Common myeloid progenitor, CD34-positive (primary cell): Measurements from ENCODE around the gene RCCD1. TPM values are rescaled to one million over a fixed set of nuclear protein-coding genes. Genes with fewer than 3 reads are reported as not detected.
A peak's percentile ranks its signal among the peaks of the same experiment; 100 is the strongest.

Experiments used
- CTCF ChIA-PET: fragments of 350-600 bp; sonication (Branson Sonifier 250); formaldehyde crosslinking; loops from one replicate; lab custom pipeline; 2021; ENCODE audit warnings: antibody characterized with exemption; lab: Charles Lee
- POLR2A ChIA-PET: fragments of 350-600 bp; sonication (Branson Sonifier 250); formaldehyde crosslinking; loops from one replicate; lab custom pipeline; 2021; ENCODE audit warnings: antibody characterized with exemption; lab: Charles Lee
- DNase-seq, 3 donors: peaks; one replicate each; pipeline versions ENCODE4 v3.0.0 to v3.0.0-alpha.2; 2013
- H3K27ac ChIP-seq, 2 experiments: 1 replicate in 1 of 2; 2 replicates in 1 of 2; pipeline ENCODE4 v1.7.0; 2013; ENCODE audit warnings: inconsistent platforms in 2 of 2, low read length in 2 of 2, mild to moderate bottlenecking in 2 of 2, low read depth in 1 of 2, moderate library complexity in 1 of 2; ENCODE audit not compliant: severe bottlenecking in 2 of 2, insufficient read depth in 1 of 2, poor library complexity in 1 of 2
- H3K27me3 ChIP-seq, 5 experiments: replicated peaks in 2 of 5; 1 replicate in 3 of 5; 2 replicates in 2 of 5; pipeline versions ENCODE4 v1.6.1 to v1.7.0; 2013; ENCODE audit warnings: low read length in 4 of 5, mild to moderate bottlenecking in 2 of 5, moderate library complexity in 2 of 5, inconsistent platforms in 1 of 5; ENCODE audit not compliant: insufficient read depth in 5 of 5, control insufficient read depth in 4 of 5
- H3K36me3 ChIP-seq, 4 experiments: 1 replicate in 2 of 4; 2 replicates in 2 of 4; pipeline versions ENCODE4 v1.6.1 to v1.7.0; 2013; ENCODE audit warnings: low read length in 3 of 4, control low read depth in 1 of 4, mild to moderate bottlenecking in 1 of 4; ENCODE audit not compliant: control insufficient read depth in 4 of 4, insufficient read depth in 4 of 4
- H3K4me1 ChIP-seq, 4 experiments: 1 replicate in 3 of 4; 2 replicates in 1 of 4; pipeline versions ENCODE4 v1.6.1 to v1.7.1; 2013; ENCODE audit warnings: low read length in 3 of 4, mild to moderate bottlenecking in 3 of 4, control low read depth in 1 of 4, inconsistent platforms in 1 of 4, moderate library complexity in 1 of 4; ENCODE audit not compliant: control insufficient read depth in 4 of 4, insufficient read depth in 4 of 4; ENCODE audit errors: control extremely low read depth in 1 of 4
- H3K4me3 ChIP-seq, 7 experiments: 1 replicate in 4 of 7; 2 replicates in 3 of 7; pipeline versions ENCODE4 v1.5.1 to v1.7.0; 2013; ENCODE audit warnings: mild to moderate bottlenecking in 7 of 7, low read length in 6 of 7, moderate library complexity in 6 of 7, inconsistent platforms in 2 of 7, low read depth in 2 of 7, control low read depth in 1 of 7; ENCODE audit not compliant: insufficient read depth in 4 of 7, control insufficient read depth in 1 of 7; ENCODE audit errors: extremely low read depth in 1 of 7
- H3K9me3 ChIP-seq, 5 experiments: 1 replicate in 4 of 5; 2 replicates in 1 of 5; pipeline versions ENCODE4 v1.6.1 to v1.7.1; 2013; ENCODE audit warnings: low read length in 4 of 5, mild to moderate bottlenecking in 2 of 5, inconsistent platforms in 1 of 5, low read depth in 1 of 5, moderate library complexity in 1 of 5; ENCODE audit not compliant: control insufficient read depth in 4 of 5, insufficient read depth in 2 of 5; ENCODE audit errors: control extremely low read depth in 1 of 5
- WGBS: methylation state at CpG from one replicate; pipeline ENCODE4 v1.1.5; 2013; ENCODE audit not compliant: insufficient coverage; 5-methylcytosine and 5-hydroxymethylcytosine counted together
- polyA plus RNA-seq: library from polyadenylated mRNA; unstranded; fragments of 120-200 nt; gene quantifications from one replicate; pipeline ENCODE4 v1.2.1, GENCODE V29; 2013

RCCD1 gene
- 24.3 TPM for polyA plus RNA-seq

GRCh38 chr15:90954712-90955623 lies at the start of gene RCCD1:
TSS of gene RCCD1 (plus strand) at chr15:90954884. CDS start at chr15:90956735, 1,851 bp downstream.
- peak within 1 kb of the TSS; percentile 58 to 88 for H3K27ac ChIP-seq
- H3K4me3 ChIP-seq, result peak within 1 kb of the TSS; percentile 27 to 87 (median 73)
- ChIA-PET CTCF (interaction anchor here (0.8 to 13.0 kb wide), 14 partner anchors 8 to 317 kb away, joined by 3 to 134 read pairs (median 9); partner anchors contain the start of genes HDDC3, UNC45A and VPS33B), POLR2A (interaction anchor here (0.8 kb wide), 1 partner anchor 52 kb away, joined by 3 read pairs; no protein-coding TSS in a partner anchor)
- DNase-seq, result peak; percentile 92 to 96 (median 96)
- no peaks in the 10 kb centered on the region for H3K9me3 ChIP-seq
- under 1% methylated on average over 63 of the region's 69 CpGs for WGBS
- peaks cover 9 to 47% (median 38%) of the 10 kb centered on the region in 4 experiments for H3K36me3 ChIP-seq
- peaks cover 2 to 32% (median 26%) of the 10 kb centered on the region in 4 experiments for H3K4me1 ChIP-seq
- H3K27me3 ChIP-seq, result no peaks in the 10 kb centered on the region

GRCh38 chr15:90905306-90906180 lies 49.1 kb upstream of the RCCD1 start:
- Histone ChIP-seq H3K9me3 (no peaks in the 10 kb centered on the region), H3K4me1 (peaks cover 2 to 24% (median 20%) of the 10 kb centered on the region in 4 experiments), H3K27ac (no peak overlapping the region), H3K36me3 (peaks cover 9 to 53% (median 46%) of the 10 kb centered on the region in 4 experiments), H3K4me3 (no peak overlapping the region), H3K27me3 (no peaks in the 10 kb centered on the region)
- DNase-seq, result no peak
- ChIA-PET POLR2A (interaction anchor here (0.6 to 1.3 kb wide), 3 partner anchors 10 to 217 kb away, joined by 4 read pairs; partner anchors contain the start of gene HDDC3), CTCF (interaction anchor here (1.0 to 16.2 kb wide), 6 partner anchors 9 to 28 kb away, joined by 3 to 258 read pairs (median 8); partner anchors contain the start of genes HDDC3 and UNC45A)
- 96% methylated on average over 25 of the region's 28 CpGs for WGBS

GRCh38 chr15:90906181-90906849 lies 48.4 kb upstream of the RCCD1 start:
- H3K27ac ChIP-seq, result no peak overlapping the region
- H3K4me3 ChIP-seq, result no peak overlapping the region
- peaks cover 2 to 20% (median 17%) of the 10 kb centered on the region in 4 experiments for H3K4me1 ChIP-seq
- no peaks in the 10 kb centered on the region for H3K27me3 ChIP-seq
- POLR2A ChIA-PET, result interaction anchor here (0.6 to 1.3 kb wide), 2 partner anchors 9 to 218 kb away, joined by 4 read pairs; no protein-coding TSS in a partner anchor
- H3K9me3 ChIP-seq, result no peaks in the 10 kb centered on the region
- WGBS, result 99% methylated on average over 9 of the region's 11 CpGs
- CTCF ChIA-PET, result interaction anchor here (1.7 to 16.2 kb wide), 4 partner anchors 8 to 27 kb away, joined by 4 to 258 read pairs (median 53); partner anchors contain the start of genes HDDC3 and UNC45A
- peaks cover 11 to 61% (median 54%) of the 10 kb centered on the region in 4 experiments for H3K36me3 ChIP-seq
- no peak for DNase-seq

- Histone ChIP-seq H3K27me3 (no peaks in the 10 kb centered on the region), H3K4me3 (no peak overlapping the region), H3K36me3 (peaks cover 11 to 69% (median 59%) of the 10 kb centered on the region in 4 experiments), H3K27ac (no peak overlapping the region), H3K4me1 (peaks cover 2 to 12% (median 9%) of the 10 kb centered on the region in 4 experiments), H3K9me3 (no peaks in the 10 kb centered on the region)
- ChIA-PET CTCF (interaction anchor here (1.7 to 16.2 kb wide), 3 partner anchors 12 to 26 kb away, joined by 4 to 258 read pairs (median 10); partner anchors contain the start of genes HDDC3 and UNC45A), POLR2A (no interaction called here)
- WGBS, result 84% methylated on average over 15 of the region's 15 CpGs
- no peak for DNase-seq
Measured at GRCh38 chr15:90907051-90907660, 47.5 kb upstream of the RCCD1 start.

- Histone ChIP-seq H3K27ac (no peak overlapping the region), H3K4me3 (no peak overlapping the region), H3K36me3 (peaks cover 17 to 78% (median 67%) of the 10 kb centered on the region in 4 experiments), H3K27me3 (no peaks in the 10 kb centered on the region), H3K9me3 (no peaks in the 10 kb centered on the region), H3K4me1 (peaks cover 2 to 11% (median 9%) of the 10 kb centered on the region in 4 experiments)
- DNase-seq, result no peak
- 97% methylated on average over 9 of the region's 9 CpGs for WGBS
- CTCF ChIA-PET, result interaction anchor here (1.4 to 16.2 kb wide), 2 partner anchors 25 to 26 kb away, joined by 4 to 258 read pairs; partner anchors contain the start of genes HDDC3 and UNC45A
- POLR2A ChIA-PET, result no interaction called here
Measured at GRCh38 chr15:90907838-90908507, 46.7 kb upstream of the RCCD1 start.
